ENCODE results near the gene TYSND1. TPM values are rescaled to one million over a fixed set of nuclear protein-coding genes. Genes with fewer than 3 reads are reported as not detected.
A peak's percentile ranks its signal among the peaks of the same experiment; 100 is the strongest.

TYSND1 gene
- total RNA-seq, 1 experiment from 2014 or later, result 39.3 TPM

- DNase-seq (ENCODE audit: low read depth, low spot score), result no peak
- Histone ChIP-seq H3K4me3 (ENCODE audit: low read depth in 2 of 2, low read length in 2 of 2) (no peak overlapping the region), H3K27me3 (ENCODE audit: control insufficient read depth, insufficient read depth, low read length) (no peaks in the 10 kb centered on the region), H3K36me3 (ENCODE audit: control insufficient read depth, insufficient read depth, low read length) (no peaks in the 10 kb centered on the region), H3K4me1 (ENCODE audit: control insufficient read depth, insufficient read depth, low read length) (peaks cover 11% of the 10 kb centered on the region), H3K27ac (ENCODE audit: low read length) (no peak overlapping the region), H3K9me3 (ENCODE audit: control insufficient read depth, insufficient read depth, low read depth, low read length) (no peaks in the 10 kb centered on the region)
- ChIA-PET CTCF (interaction anchor here (0.6 kb wide), 1 partner anchor 976 kb away, joined by 4 read pairs; no protein-coding TSS in a partner anchor), POLR2A (no interaction called here)
- in situ Hi-C loops (cut with HindIII; ENCODE audit: low pct_unique_long_range_greater_than_20kb, low sequenced_read_pairs), result no loop called here
- intact Hi-C loops (cut with micrococcal nuclease; ENCODE audit: unreplicated experiment), result no loop called here
- TF ChIP-seq REST (IDR thresholded peaks at IDR 0.05; ENCODE audit: insufficient read depth in 1 of 2, low read depth in 2 of 2, low read length in 1 of 2) (no peak), SIN3A (IDR thresholded peaks at IDR 0.05; ENCODE audit: borderline replicate concordance, insufficient read depth, low read depth, low read length) (no peak), POLR2AphosphoS5 (IDR thresholded peaks at IDR 0.05; ENCODE audit: low read depth, low read length) (no peak), TCF7L2 (IDR thresholded peaks at IDR 0.05; ENCODE audit: low read depth, low read length) (no peak)
- TF ChIP-seq, protein P1, sequence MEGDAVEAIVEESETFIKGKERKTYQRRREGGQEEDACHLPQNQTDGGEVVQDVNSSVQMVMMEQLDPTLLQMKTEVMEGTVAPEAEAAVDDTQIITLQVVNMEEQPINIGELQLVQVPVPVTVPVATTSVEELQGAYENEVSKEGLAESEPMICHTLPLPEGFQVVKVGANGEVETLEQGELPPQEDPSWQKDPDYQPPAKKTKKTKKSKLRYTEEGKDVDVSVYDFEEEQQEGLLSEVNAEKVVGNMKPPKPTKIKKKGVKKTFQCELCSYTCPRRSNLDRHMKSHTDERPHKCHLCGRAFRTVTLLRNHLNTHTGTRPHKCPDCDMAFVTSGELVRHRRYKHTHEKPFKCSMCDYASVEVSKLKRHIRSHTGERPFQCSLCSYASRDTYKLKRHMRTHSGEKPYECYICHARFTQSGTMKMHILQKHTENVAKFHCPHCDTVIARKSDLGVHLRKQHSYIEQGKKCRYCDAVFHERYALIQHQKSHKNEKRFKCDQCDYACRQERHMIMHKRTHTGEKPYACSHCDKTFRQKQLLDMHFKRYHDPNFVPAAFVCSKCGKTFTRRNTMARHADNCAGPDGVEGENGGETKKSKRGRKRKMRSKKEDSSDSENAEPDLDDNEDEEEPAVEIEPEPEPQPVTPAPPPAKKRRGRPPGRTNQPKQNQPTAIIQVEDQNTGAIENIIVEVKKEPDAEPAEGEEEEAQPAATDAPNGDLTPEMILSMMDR (IDR thresholded peaks at IDR 0.05), result no peak
- ATAC-seq, result no peak
- no TSS peak for BruUV-seq (replicated peaks)
Observed at GRCh38 chr10:70126700-70127395, 19.7 kb downstream of the TYSND1 start.

DNA sequence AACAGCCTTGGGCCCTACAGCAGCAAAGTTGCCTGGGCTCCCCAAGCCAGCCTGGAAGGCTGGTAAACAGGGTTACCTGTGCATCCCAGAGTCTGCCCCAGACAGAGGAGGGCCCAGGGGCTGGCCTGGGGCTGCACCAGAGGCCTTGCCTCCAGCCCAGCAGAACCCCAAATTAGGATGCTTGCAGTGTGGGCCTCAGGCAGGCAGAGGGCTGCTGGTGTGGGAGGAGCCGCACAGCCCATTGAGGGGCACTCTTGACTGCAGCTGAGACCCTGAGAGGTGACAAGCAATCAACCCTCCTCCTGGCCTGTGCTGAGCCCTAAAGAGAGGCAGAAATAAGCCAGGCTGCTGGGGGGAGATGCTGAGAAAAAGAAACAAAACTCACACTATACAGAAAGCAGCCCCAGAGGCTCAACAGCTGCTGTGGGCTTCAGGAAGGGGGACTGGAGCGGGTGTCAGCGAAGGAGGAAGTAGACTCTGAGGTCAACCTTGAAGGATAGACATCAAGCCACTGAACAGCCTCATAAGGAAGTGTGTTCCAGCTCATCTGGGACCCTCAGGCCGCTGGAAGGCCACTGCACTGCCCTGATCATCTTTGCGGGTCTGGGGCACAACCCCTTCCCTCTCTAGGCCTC is 20.5 kb downstream of the TYSND1 start:
- no peak overlapping the region for H3K27ac ChIP-seq (ENCODE audit: low read length)
- in situ Hi-C loops (cut with HindIII; ENCODE audit: low pct_unique_long_range_greater_than_20kb, low sequenced_read_pairs), result no loop called here
- ATAC-seq (0 out of 2 replicates have a peak, but pooled peaks have one; percentile 36), DNase-seq (ENCODE audit: low read depth, low spot score) (no peak)
- no peaks in the 10 kb centered on the region for H3K36me3 ChIP-seq (ENCODE audit: control insufficient read depth, insufficient read depth, low read length)
- intact Hi-C loops (cut with micrococcal nuclease; ENCODE audit: unreplicated experiment), result no loop called here
- H3K27me3 ChIP-seq (ENCODE audit: control insufficient read depth, insufficient read depth, low read length), result no peaks in the 10 kb centered on the region
- TF ChIP-seq, protein P1 (IDR thresholded peaks at IDR 0.05), result no peak
- TF ChIP-seq REST (IDR thresholded peaks at IDR 0.05; ENCODE audit: insufficient read depth in 1 of 2, low read depth in 2 of 2, low read length in 1 of 2), result no peak
- no peak for TF ChIP-seq SIN3A (IDR thresholded peaks at IDR 0.05; ENCODE audit: borderline replicate concordance, insufficient read depth, low read depth, low read length)
- TF ChIP-seq TCF7L2 (IDR thresholded peaks at IDR 0.05; ENCODE audit: low read depth, low read length), result no peak
- TF ChIP-seq POLR2AphosphoS5 (IDR thresholded peaks at IDR 0.05; ENCODE audit: low read depth, low read length), result no peak
- BruUV-seq (replicated peaks), result no TSS peak
- ChIA-PET POLR2A (no interaction called here), CTCF (no interaction called here)
- no peaks in the 10 kb centered on the region for H3K9me3 ChIP-seq (ENCODE audit: control insufficient read depth, insufficient read depth, low read depth, low read length)
- no peak overlapping the region for H3K4me3 ChIP-seq (ENCODE audit: low read depth in 2 of 2, low read length in 2 of 2)
- peaks cover 3% of the 10 kb centered on the region for H3K4me1 ChIP-seq (ENCODE audit: control insufficient read depth, insufficient read depth, low read length)

Data from Panc1 (cell line).